Stomach smooth muscle (tissue), 2 donors: ENCODE measurements around the gene SLCO2A1.

ENCODE experiments used
- H3K27ac ChIP-seq: one replicate; pipeline ENCODE4 v1.7.0; 2013; ENCODE audit warnings: mild to moderate bottlenecking, low read length, inconsistent platforms
- H3K27me3 ChIP-seq, 2 donors: one replicate each; pipeline ENCODE4 v1.7.0; 2013; ENCODE audit warnings: low read length in 2 of 2; ENCODE audit not compliant: insufficient read depth in 2 of 2, control insufficient read depth in 1 of 2
- H3K36me3 ChIP-seq, 2 donors: one replicate each; pipeline ENCODE4 v1.7.0; 2013; ENCODE audit warnings: low read length in 2 of 2; ENCODE audit not compliant: control insufficient read depth in 2 of 2, insufficient read depth in 2 of 2
- H3K4me1 ChIP-seq: one replicate; pipeline ENCODE4 v1.7.0; 2013; ENCODE audit warnings: low read length; ENCODE audit not compliant: control insufficient read depth, insufficient read depth
- H3K4me3 ChIP-seq, 2 donors: one replicate each; pipeline ENCODE4 v1.7.0; 2013; ENCODE audit warnings: low read length in 2 of 2
- H3K9ac ChIP-seq, 2 donors: one replicate each; pipeline ENCODE4 v1.7.0; 2013; ENCODE audit warnings: low read length in 2 of 2, mild to moderate bottlenecking in 1 of 2
- H3K9me3 ChIP-seq, 2 donors: one replicate each; pipeline ENCODE4 v1.7.0; 2013; ENCODE audit warnings: low read length in 2 of 2; ENCODE audit not compliant: control insufficient read depth in 2 of 2
- donor health status: healthy.
- donor health status: Pancreatic carcinoma.

The SLCO2A1 gene

DNA sequence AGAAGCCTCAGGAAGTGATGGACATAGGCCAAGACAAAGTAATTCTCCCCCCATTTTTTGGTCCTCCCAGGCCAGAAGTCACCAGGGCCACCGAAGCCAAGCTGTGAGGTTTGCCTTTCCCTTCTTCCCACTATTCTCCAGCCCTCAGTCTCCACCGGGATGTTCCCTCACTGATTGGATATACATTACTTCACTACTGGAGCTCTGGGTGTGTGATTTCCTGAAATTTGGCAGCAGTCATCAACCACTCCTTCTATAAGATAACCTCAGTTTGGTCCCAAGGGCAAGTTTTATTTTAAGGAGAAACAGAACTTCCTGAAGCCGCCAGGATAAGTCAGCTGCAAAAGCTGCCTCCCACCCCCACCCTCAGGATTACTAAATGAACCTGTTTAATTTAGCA lies 11.3 kb downstream of the SLCO2A1 start:
- Histone ChIP-seq H3K9me3 (no peaks in the 10 kb centered on the region), H3K4me3 (no peak overlapping the region), H3K36me3 (no peaks in the 10 kb centered on the region), H3K4me1 (no peaks in the 10 kb centered on the region), H3K9ac (no peak overlapping the region), H3K27ac (no peak overlapping the region), H3K27me3 (no peaks in the 10 kb centered on the region)

DNA sequence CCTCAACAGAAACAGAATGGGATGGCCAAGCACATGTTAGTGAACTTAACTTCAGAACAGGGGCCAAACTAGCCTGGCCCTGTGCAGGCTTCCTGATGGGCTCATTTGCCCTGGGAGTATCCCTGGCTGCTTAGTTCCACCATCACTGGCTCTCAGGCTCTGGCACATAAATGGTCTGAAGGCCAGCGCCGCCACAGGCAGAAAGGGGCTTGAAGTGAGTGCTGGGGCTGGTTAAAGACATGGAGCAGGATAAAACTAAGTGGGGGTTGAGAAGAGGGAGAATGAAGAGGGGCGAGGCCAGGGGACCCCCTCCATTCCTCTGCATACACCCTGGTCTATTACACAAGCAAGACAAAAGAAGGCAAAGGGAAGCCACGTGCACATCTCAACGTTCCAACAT lies 12.2 kb downstream of the SLCO2A1 start:
- Histone ChIP-seq H3K4me1 (no peaks in the 10 kb centered on the region), H3K27ac (no peak overlapping the region), H3K9ac (no peak overlapping the region), H3K4me3 (no peak overlapping the region), H3K36me3 (no peaks in the 10 kb centered on the region), H3K27me3 (no peaks in the 10 kb centered on the region), H3K9me3 (no peaks in the 10 kb centered on the region)

DNA sequence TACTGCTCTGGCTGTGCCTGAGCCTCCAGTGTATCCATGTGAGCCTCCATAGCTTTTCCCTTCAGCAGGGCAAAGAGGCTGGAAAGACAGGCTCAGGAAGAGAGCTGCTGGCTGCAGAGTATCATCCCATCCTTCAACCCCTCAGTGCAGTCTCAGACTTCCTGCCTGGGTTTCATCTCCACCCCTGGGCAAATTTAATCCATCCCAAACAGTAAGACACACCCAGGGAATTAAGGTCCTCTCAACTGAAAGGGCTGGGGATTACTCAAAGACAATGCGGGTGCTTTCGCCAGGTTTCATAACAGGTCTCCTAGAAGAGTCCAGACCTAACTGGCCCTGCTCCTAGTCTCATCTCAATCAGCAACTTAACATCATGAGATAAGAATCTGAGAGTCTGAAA lies 15.5 kb downstream of the SLCO2A1 start:
- H3K36me3 ChIP-seq, result no peaks in the 10 kb centered on the region
- no peaks in the 10 kb centered on the region for H3K9me3 ChIP-seq
- H3K27ac ChIP-seq, result no peak overlapping the region
- H3K4me1 ChIP-seq, result no peaks in the 10 kb centered on the region
- H3K27me3 ChIP-seq, result peaks cover 0 to 4% of the 10 kb centered on the region in 2 donors
- H3K4me3 ChIP-seq, result no peak overlapping the region
- H3K9ac ChIP-seq, result no peak overlapping the region

DNA sequence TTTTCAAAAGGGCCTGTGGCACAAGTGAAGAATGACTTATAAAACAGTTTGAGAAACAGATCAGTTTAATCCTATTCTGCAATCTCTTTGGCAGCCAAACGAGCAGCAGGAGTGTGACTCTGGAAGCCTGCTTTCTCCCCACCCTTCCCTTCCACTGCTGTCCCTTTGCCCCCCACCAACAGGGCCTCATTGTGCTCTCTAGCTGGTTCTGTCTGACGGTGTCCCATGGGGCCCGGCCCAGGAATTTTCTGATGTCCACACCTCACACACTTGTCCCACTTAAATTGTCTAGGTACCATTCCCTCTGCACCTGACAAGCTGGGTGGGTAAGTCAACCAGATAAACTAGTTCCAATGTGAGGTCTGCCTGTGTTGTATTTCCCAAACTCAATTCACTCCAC lies 16.4 kb downstream of the SLCO2A1 start:
- H3K27ac ChIP-seq, result no peak overlapping the region

DNA sequence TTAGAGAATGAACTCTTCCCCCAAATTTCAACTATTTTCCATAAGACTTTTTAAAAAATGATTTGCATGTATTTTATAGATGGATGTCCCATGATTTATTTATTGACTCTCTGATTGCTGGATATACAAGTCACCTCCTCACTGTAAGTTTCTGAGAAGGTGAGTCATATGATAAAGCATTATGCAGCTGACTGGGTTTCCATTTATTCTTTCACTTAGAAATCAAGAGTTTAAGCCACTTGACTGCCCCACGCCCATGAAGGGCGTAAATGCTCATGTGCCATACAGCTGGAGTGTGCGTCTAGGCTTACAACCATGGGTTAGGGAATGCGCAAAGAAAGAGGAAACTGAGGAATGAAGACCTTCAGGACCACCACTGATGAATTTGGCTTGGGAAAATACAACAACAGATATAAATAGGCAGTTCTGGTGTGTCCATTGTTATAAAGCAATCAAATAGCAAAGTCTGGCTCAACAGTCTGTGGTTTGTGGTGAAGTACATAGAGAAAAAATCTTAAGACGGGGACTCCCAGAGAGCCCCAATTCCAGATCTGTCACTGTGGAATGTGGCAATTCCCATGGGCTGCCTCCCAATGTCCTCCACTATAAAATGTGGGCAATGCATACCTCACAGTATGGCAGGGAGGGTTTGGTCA lies 20.3 kb downstream of the SLCO2A1 start:
- H3K4me3 ChIP-seq, result no peak overlapping the region
- H3K27ac ChIP-seq, result no peak overlapping the region
- H3K27me3 ChIP-seq, result peaks cover 0 to 4% of the 10 kb centered on the region in 2 donors
- H3K36me3 ChIP-seq, result no peaks in the 10 kb centered on the region
- peaks cover 0 to 2% of the 10 kb centered on the region in 2 donors for H3K9me3 ChIP-seq
- no peaks in the 10 kb centered on the region for H3K4me1 ChIP-seq
- no peak overlapping the region for H3K9ac ChIP-seq

More for the DNA sequence above, 16.4 kb downstream of the SLCO2A1 start:
- Histone ChIP-seq H3K4me3 (no peak overlapping the region), H3K4me1 (no peaks in the 10 kb centered on the region), H3K36me3 (no peaks in the 10 kb centered on the region), H3K27me3 (peaks cover 0 to 4% of the 10 kb centered on the region in 2 donors), H3K9ac (no peak overlapping the region), H3K9me3 (no peaks in the 10 kb centered on the region)

DNA sequence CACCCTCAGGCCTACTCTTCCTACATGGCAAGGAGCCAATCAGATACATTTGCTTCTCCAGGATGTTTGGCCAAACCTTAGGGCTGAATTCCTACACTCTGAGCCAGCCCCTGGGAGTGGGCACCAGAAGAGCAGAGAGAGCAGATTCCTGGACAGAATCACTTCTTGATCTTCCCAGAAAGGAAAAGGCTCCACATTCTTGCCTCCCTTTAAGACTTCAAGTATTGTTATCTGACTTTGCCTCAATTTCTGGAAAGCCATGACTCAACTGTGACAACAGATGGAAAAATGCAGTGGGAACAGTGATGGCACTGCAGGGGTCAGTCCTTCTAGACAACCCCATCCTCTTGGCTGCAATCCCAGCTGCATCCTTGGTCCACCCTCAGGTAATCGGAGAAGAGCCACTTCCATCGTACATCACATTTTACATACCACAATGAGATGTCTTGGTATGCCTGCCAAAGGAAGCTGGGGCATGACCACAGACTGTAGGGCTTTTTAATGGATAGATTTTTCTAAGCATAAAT lies 21.0 kb downstream of the SLCO2A1 start:
- Histone ChIP-seq H3K4me3 (no peak overlapping the region), H3K27me3 (peaks cover 0 to 4% of the 10 kb centered on the region in 2 donors), H3K27ac (no peak overlapping the region), H3K4me1 (no peaks in the 10 kb centered on the region), H3K9me3 (peaks cover 0 to 2% of the 10 kb centered on the region in 2 donors), H3K36me3 (no peaks in the 10 kb centered on the region), H3K9ac (no peak overlapping the region)

DNA sequence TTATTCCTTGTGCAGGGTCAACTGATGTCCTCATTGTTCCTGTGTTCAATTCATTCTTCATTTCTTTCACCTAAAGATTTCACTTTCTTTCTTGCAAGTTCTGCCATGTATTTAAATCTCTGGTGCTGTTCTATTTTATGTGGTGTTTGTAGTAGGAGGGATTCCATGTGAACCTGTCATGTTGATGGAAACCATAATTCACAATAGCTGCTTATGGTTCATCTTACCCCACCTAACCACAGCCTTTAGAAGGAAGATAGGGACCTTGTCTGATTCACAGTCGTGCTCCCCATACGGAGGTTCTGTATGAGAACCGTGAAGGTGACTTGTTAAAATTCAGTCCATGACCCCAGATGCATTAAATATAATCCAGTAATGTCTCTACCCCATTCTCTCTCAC lies 21.9 kb downstream of the SLCO2A1 start:
- H3K36me3 ChIP-seq, result no peaks in the 10 kb centered on the region
- peaks cover 0 to 2% of the 10 kb centered on the region in 2 donors for H3K9me3 ChIP-seq
- H3K4me3 ChIP-seq, result no peak overlapping the region
- H3K9ac ChIP-seq, result no peak overlapping the region
- no peaks in the 10 kb centered on the region for H3K4me1 ChIP-seq
- H3K27ac ChIP-seq, result no peak overlapping the region
- peaks cover 0 to 4% of the 10 kb centered on the region in 2 donors for H3K27me3 ChIP-seq

DNA sequence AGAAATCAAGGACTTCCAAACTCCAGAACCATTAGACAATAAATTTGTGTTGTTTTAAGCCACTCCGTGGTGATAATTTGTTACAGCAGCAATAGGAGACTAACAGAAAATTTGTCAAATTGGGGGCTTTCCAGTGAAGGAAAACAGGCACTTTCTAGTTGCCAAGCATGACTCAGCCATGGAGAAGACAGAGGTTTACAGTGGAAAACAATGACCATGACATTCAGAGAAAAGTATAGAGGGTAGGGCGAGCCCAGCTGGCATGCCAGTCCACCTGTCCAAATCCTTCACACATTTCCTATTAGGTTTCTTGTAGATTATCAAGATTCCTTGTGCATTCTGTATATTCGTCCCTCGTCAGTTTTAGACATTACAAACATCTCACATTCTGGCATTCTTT lies 24.9 kb downstream of the SLCO2A1 start:
- Histone ChIP-seq H3K9ac (no peak overlapping the region), H3K36me3 (no peaks in the 10 kb centered on the region), H3K27ac (no peak overlapping the region), H3K4me1 (no peaks in the 10 kb centered on the region), H3K4me3 (no peak overlapping the region), H3K27me3 (peaks cover 4% of the 10 kb centered on the region in 2 donors), H3K9me3 (peaks cover 0 to 2% of the 10 kb centered on the region in 2 donors)

DNA sequence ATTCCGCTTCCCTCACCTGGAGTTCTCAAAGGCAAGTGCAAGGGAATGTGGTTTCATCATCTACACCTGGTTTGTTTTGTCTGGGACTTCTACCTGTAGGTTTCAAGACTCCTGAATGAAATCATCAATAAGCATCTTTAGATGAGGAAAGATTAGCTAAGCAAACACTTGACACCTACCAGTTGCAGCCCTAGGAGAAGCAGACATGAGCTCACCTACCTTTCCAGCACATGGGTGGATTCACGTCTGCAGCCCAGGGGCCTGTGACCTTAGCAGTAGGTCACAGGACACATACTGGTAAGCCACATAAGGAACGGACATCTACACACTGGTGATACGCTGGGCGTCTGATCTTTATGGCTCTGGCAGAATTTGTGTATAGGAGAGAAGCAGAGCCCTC lies 26.7 kb downstream of the SLCO2A1 start:
- Histone ChIP-seq H3K9me3 (peaks cover 0 to 2% of the 10 kb centered on the region in 2 donors), H3K4me3 (no peak overlapping the region), H3K27ac (no peak overlapping the region), H3K9ac (no peak overlapping the region), H3K36me3 (no peaks in the 10 kb centered on the region), H3K4me1 (no peaks in the 10 kb centered on the region), H3K27me3 (peaks cover 0 to 7% of the 10 kb centered on the region in 2 donors)

DNA sequence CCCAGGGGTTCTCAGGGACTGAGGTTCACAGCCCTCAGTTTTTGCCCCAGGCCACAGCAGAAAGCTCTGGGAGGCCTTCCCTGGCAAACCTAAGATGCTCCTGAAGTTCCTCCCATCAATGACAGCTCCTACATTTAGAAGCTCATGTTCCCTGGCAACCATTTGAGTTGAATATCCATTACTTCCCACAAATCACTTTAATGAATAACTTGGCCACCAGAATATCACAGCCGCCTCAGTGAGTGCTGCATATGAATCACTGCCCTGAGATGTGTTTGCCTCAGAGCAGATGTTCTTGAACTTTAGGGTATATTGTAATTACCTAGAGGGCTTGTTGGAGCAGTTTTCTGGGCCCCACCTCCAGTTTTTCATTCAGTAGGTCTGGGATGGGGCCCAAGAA lies 27.4 kb downstream of the SLCO2A1 start:
- no peaks in the 10 kb centered on the region for H3K4me1 ChIP-seq
- H3K27me3 ChIP-seq, result peaks cover 0 to 7% of the 10 kb centered on the region in 2 donors
- H3K9me3 ChIP-seq, result peaks cover 0 to 2% of the 10 kb centered on the region in 2 donors
- no peaks in the 10 kb centered on the region for H3K36me3 ChIP-seq
- H3K9ac ChIP-seq, result no peak overlapping the region
- H3K4me3 ChIP-seq, result no peak overlapping the region
- H3K27ac ChIP-seq, result no peak overlapping the region

DNA sequence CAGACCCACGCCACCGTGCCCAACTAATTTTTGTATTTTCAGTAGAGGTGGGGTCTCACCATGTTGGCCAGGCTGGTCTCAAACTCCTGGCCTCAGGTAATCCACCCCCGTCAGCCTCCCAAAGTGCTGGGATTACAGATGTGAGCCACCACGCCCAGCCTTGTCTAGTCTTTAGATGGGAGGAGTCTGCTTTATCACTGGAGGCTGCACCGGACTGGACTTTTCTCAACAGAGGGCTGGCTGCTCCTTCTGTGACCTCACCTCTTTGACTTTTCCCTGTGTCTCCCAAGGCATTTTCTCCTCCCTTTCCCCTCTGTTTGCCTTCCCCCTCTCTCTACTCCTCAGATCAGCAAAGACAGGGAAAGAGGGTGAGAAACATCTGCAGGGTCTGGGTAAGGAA lies 28.5 kb downstream of the SLCO2A1 start:
- Histone ChIP-seq H3K27ac (no peak overlapping the region), H3K9me3 (peaks cover 0 to 2% of the 10 kb centered on the region in 2 donors), H3K36me3 (no peaks in the 10 kb centered on the region), H3K4me1 (no peaks in the 10 kb centered on the region), H3K4me3 (no peak overlapping the region), H3K9ac (no peak overlapping the region), H3K27me3 (peaks cover 0 to 7% of the 10 kb centered on the region in 2 donors)
